Osteoblast (primary cell): ENCODE measurements around the gene BTBD18. TPM values are rescaled to one million over a fixed set of nuclear protein-coding genes. Genes with fewer than 3 reads are reported as not detected.
"Not testable (repeated sequence)": the region's sequence is repeated elsewhere in the genome, so short reads cannot be mapped to it uniquely, and the experiment has no call there.

Experiments
- DNase-seq: peaks from one replicate; pipeline ENCODE4 v3.0.0; 2011; ENCODE audit warnings: low spot score, mixed read lengths; ENCODE audit not compliant: insufficient read length; ENCODE audit errors: missing footprints
- H2AFZ ChIP-seq: 2 replicates; pipeline ENCODE4 v1.6.0; 2011; ENCODE audit warnings: mild to moderate bottlenecking, low read length
- H3K27ac ChIP-seq: 2 replicates; pipeline ENCODE4 v1.5.1; 2011; ENCODE audit warnings: mild to moderate bottlenecking, low read depth, low read length, moderate library complexity
- H3K27me3 ChIP-seq: 2 replicates; pipeline ENCODE4 v1.6.0; 2012; ENCODE audit warnings: mild to moderate bottlenecking, control low read depth, inconsistent platforms, low read length, moderate library complexity; ENCODE audit not compliant: insufficient read depth
- H3K36me3 ChIP-seq: 2 replicates; pipeline ENCODE4 v1.5.1; 2011; ENCODE audit warnings: mild to moderate bottlenecking, low read length, control low read depth, moderate library complexity; ENCODE audit not compliant: insufficient read depth
- H3K4me1 ChIP-seq: 2 replicates; pipeline ENCODE4 v1.5.1; 2011; ENCODE audit warnings: mild to moderate bottlenecking, low read length, control low read depth, moderate library complexity; ENCODE audit not compliant: insufficient read depth
- H3K4me2 ChIP-seq: 2 replicates; pipeline ENCODE4 v1.6.0; 2011; ENCODE audit warnings: mild to moderate bottlenecking, low read length; ENCODE audit not compliant: insufficient read depth
- H3K4me3 ChIP-seq: fragments of 200-600 bp; sonication (generic); 3 replicates; pipeline ENCODE4 v1.5.1; 2012; ENCODE audit warnings: mild to moderate bottlenecking, low read length, inconsistent platforms; ENCODE audit not compliant: insufficient read depth
- H3K79me2 ChIP-seq: 2 replicates; pipeline ENCODE4 v1.6.0; 2012; ENCODE audit warnings: mild to moderate bottlenecking, low read length, control low read depth, inconsistent platforms; ENCODE audit not compliant: insufficient read depth
- H3K9me3 ChIP-seq: 2 replicates; pipeline ENCODE4 v1.5.1; 2011; ENCODE audit warnings: low read depth, low read length, control low read depth
- H4K20me1 ChIP-seq: 2 replicates; pipeline ENCODE4 v1.6.0; 2012; ENCODE audit warnings: mild to moderate bottlenecking, low read length, control low read depth; ENCODE audit not compliant: insufficient read depth
- CTCF ChIP-seq: IDR thresholded peaks from 2 replicates; pipeline ENCODE4 v1.5.1; 2011; ENCODE audit warnings: mild to moderate bottlenecking, low read depth, low read length, moderate library complexity; ENCODE audit errors: extremely low read depth
- total RNA-seq: library from RNA; depleted of rRNA; stranded (reverse); fragments of >200 nt; gene quantifications from 2 replicates; pipeline ENCODE4 v1.2.3, GENCODE V29; 2012

BTBD18 gene
- total RNA-seq, 1 donor: not detected

GRCh38 chr11:57709802-57710367, 41.7 kb downstream of the BTBD18 start:
- no peaks in the 10 kb centered on the region for H3K9me3 ChIP-seq
- DNase-seq: no peak

GRCh38 chr11:57705432-57705831, 46.2 kb downstream of the BTBD18 start:
- Histone ChIP-seq H4K20me1 (peaks cover 11% of the 10 kb centered on the region), H3K79me2 (peaks cover 34% of the 10 kb centered on the region), H3K36me3 (peaks cover 37% of the 10 kb centered on the region)
- not testable (repeated sequence) for H3K9me3 ChIP-seq, H3K4me1 ChIP-seq, H3K4me3 ChIP-seq, H2AFZ ChIP-seq, DNase-seq, H3K27me3 ChIP-seq, H3K27ac ChIP-seq, H3K4me2 ChIP-seq

More at GRCh38 chr11:57709802-57710367, 41.7 kb downstream of the BTBD18 start:
- Histone ChIP-seq H3K36me3 (peaks cover 8% of the 10 kb centered on the region), H3K27ac (no peak overlapping the region), H3K4me1 (peaks cover 21% of the 10 kb centered on the region), H4K20me1 (peaks cover 9% of the 10 kb centered on the region), H3K4me3 (no peak overlapping the region), H3K27me3 (no peaks in the 10 kb centered on the region), H3K4me2 (no peak overlapping the region), H2AFZ (no peak overlapping the region), H3K79me2 (peaks cover 73% of the 10 kb centered on the region)
- TF ChIP-seq CTCF: no peak

- no peaks in the 10 kb centered on the region for H3K27me3 ChIP-seq
- H3K27ac ChIP-seq: no peak overlapping the region
- peaks cover 42% of the 10 kb centered on the region for H3K36me3 ChIP-seq
- no peak overlapping the region for H2AFZ ChIP-seq
- H3K4me1 ChIP-seq: peaks cover 7% of the 10 kb centered on the region
- DNase-seq: no peak
- peaks cover 11% of the 10 kb centered on the region for H4K20me1 ChIP-seq
- H3K79me2 ChIP-seq: peaks cover 29% of the 10 kb centered on the region
- H3K4me3 ChIP-seq: no peak overlapping the region
- TF ChIP-seq CTCF: no peak
- no peaks in the 10 kb centered on the region for H3K9me3 ChIP-seq
- no peak overlapping the region for H3K4me2 ChIP-seq
Observed at GRCh38 chr11:57704932-57705331, 46.7 kb downstream of the BTBD18 start.

GRCh38 chr11:57703341-57703740, 48.3 kb downstream of the BTBD18 start:
- no peak for TF ChIP-seq CTCF
- H3K27me3 ChIP-seq: no peaks in the 10 kb centered on the region
- peak; percentile 52 for DNase-seq
- no peak overlapping the region for H3K4me2 ChIP-seq
- H3K4me3 ChIP-seq: no peak overlapping the region
- peaks cover 20% of the 10 kb centered on the region for H3K79me2 ChIP-seq
- H4K20me1 ChIP-seq: peaks cover 9% of the 10 kb centered on the region
- peak overlapping the region; percentile 71 for H3K27ac ChIP-seq
- H2AFZ ChIP-seq: no peak overlapping the region
- no peaks in the 10 kb centered on the region for H3K9me3 ChIP-seq
- H3K4me1 ChIP-seq: peaks cover 7% of the 10 kb centered on the region
- peaks cover 58% of the 10 kb centered on the region for H3K36me3 ChIP-seq
